Keratinocyte (primary cell): ENCODE results near the gene PIGU. TPM values are rescaled to one million over a fixed set of nuclear protein-coding genes. Genes with fewer than 3 reads are reported as not detected.

Experiments used
- DNase-seq: peaks from one replicate; pipeline ENCODE4 v3.0.0-alpha.2; 2011; ENCODE audit warnings: low read depth, missing footprints, low spot score
- FAIRE-seq: peaks from 2 replicates; lab custom pipeline; 2011; peaks lifted over from hg19 to GRCh38; lab: Jason Lieb, UNC
- H2AFZ ChIP-seq: 2 replicates; pipeline ENCODE4 v1.6.0; 2012; ENCODE audit warnings: low read length, control low read depth, inconsistent platforms; ENCODE audit not compliant: control insufficient read depth
- H3K27ac ChIP-seq: 2 replicates; pipeline ENCODE4 v1.5.1; 2011; ENCODE audit warnings: low read length; ENCODE audit not compliant: control insufficient read depth, insufficient read depth
- H3K27me3 ChIP-seq: 3 replicates; pipeline ENCODE4 v1.6.0; 2011; ENCODE audit warnings: low read length; ENCODE audit not compliant: control insufficient read depth, insufficient read depth; ENCODE audit errors: extremely low read depth
- H3K36me3 ChIP-seq, 2 experiments: 2 replicates in 1 of 2; 3 replicates in 1 of 2; pipeline ENCODE4 v1.5.1; 2011; ENCODE audit warnings: low read length in 2 of 2, mild to moderate bottlenecking in 1 of 2; ENCODE audit not compliant: control insufficient read depth in 2 of 2, insufficient read depth in 2 of 2; ENCODE audit errors: extremely low read depth in 1 of 2
- H3K4me1 ChIP-seq: 3 replicates; pipeline ENCODE4 v1.5.1; 2011; ENCODE audit warnings: low read length; ENCODE audit not compliant: control insufficient read depth, insufficient read depth; ENCODE audit errors: extremely low read depth
- H3K4me2 ChIP-seq: 3 replicates; pipeline ENCODE4 v1.6.0; 2011; ENCODE audit warnings: low read depth, low read length; ENCODE audit not compliant: control insufficient read depth, insufficient read depth; ENCODE audit errors: extremely low read depth
- H3K4me3 ChIP-seq, 3 experiments: fragments of 200-600 bp in 1 of 3; sonication (generic) in 1 of 3; 2 replicates in 2 of 3; 3 replicates in 1 of 3; pipeline ENCODE4 v1.5.1; 2011 to 2016; ENCODE audit warnings: low read length in 3 of 3, mild to moderate bottlenecking in 3 of 3, control low read depth in 2 of 3, inconsistent platforms in 1 of 3, low read depth in 1 of 3, mixed read lengths in 1 of 3, mixed run types in 1 of 3, moderate library complexity in 1 of 3; ENCODE audit not compliant: control insufficient read depth in 2 of 3, insufficient read depth in 2 of 3; ENCODE audit errors: extremely low read depth in 1 of 3
- H3K79me2 ChIP-seq: 2 replicates; pipeline ENCODE4 v1.6.0; 2012; ENCODE audit warnings: low read length; ENCODE audit not compliant: control insufficient read depth, insufficient read depth
- H3K9ac ChIP-seq: 3 replicates; pipeline ENCODE4 v1.6.0; 2011; ENCODE audit warnings: low read length; ENCODE audit not compliant: control insufficient read depth, insufficient read depth; ENCODE audit errors: extremely low read depth
- H3K9me1 ChIP-seq: 3 replicates; pipeline ENCODE4 v1.6.0; 2011; ENCODE audit warnings: low read length; ENCODE audit not compliant: control insufficient read depth, insufficient read depth; ENCODE audit errors: extremely low read depth
- H3K9me3 ChIP-seq: 2 replicates; pipeline ENCODE4 v1.5.1; 2012; ENCODE audit warnings: low read depth, low read length; ENCODE audit not compliant: control insufficient read depth
- H4K20me1 ChIP-seq: 3 replicates; pipeline ENCODE4 v1.6.0; 2011; ENCODE audit warnings: low read length; ENCODE audit not compliant: control insufficient read depth, insufficient read depth; ENCODE audit errors: extremely low read depth
- EZH2 ChIP-seq: IDR thresholded peaks from one replicate; pipeline ENCODE4 v1.6.1; 2012; ENCODE audit warnings: inconsistent platforms, mild to moderate bottlenecking, low read length, moderate library complexity
- dilution Hi-C: fragments of 300-500 bp; cut with MboI; formaldehyde crosslinking; loops from one replicate; pipeline ENCODE4 v1.7.0; 2020; ENCODE audit warnings: low sequenced_read_pairs; ENCODE audit not compliant: extremely low pct_ligation_motif_present
- polyA plus RNA-seq, 5 experiments: library from polyadenylated mRNA; depleted of rRNA in 3 of 5; stranded (reverse) in 3 of 5; stranded (forward) in 1 of 5; unstranded in 1 of 5; fragments of >200 nt; gene quantifications; 1 replicate in 1 of 5; 2 replicates in 3 of 5; 3 replicates in 1 of 5; pipeline versions ENCODE4 v1.2.1 to v1.2.3, GENCODE V29; 2011 to 2012; ENCODE audit warnings: missing spikeins in 2 of 5, low read depth in 1 of 5, low replicate concordance in 1 of 5
- TF ChIP-seq, protein P1 (sequence below), 3 experiments: IDR thresholded peaks in 1 of 3; conservative IDR thresholded peaks in 1 of 3; optimal IDR thresholded peaks in 1 of 3; 2 replicates in 2 of 3; 3 replicates in 1 of 3; pipeline versions ENCODE3 to v1.5.1; 2011; ENCODE audit warnings: low read length in 3 of 3, mild to moderate bottlenecking in 3 of 3, moderate library complexity in 2 of 3, control low read depth in 1 of 3, inconsistent platforms in 1 of 3; ENCODE audit not compliant: insufficient read depth in 2 of 3; ENCODE audit errors: extremely low read depth in 1 of 3

PIGU gene
- polyA plus RNA-seq, 1 donor (not counting 4 experiments of a cell fraction or from before 2014, with no cell fraction given) = 48.0 TPM

DNA sequence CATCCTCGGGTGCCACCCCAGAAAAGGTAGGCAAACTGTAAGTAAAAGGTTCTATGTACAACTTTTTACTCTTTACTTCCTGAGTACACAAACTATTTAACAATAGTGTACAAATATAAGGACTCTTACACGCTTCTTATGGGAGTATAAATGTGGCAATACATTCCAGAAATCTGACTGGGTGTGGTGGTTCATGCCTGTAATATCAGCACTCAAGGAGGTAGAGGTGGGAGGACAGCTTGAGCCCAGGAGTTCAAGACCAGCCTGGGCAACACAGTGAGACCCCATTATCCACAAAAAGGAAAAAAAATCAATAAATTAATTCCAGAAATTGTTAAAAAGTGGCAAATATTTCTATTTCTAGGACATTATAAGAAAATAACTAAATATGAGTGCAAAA is 48.9 kb downstream of the PIGU start:
- H3K79me2 ChIP-seq = no peaks in the 10 kb centered on the region
- no peak overlapping the region for H3K27ac ChIP-seq
- H3K4me3 ChIP-seq = no peak overlapping the region
- H3K4me1 ChIP-seq = no peaks in the 10 kb centered on the region
- no peaks in the 10 kb centered on the region for H3K9me1 ChIP-seq
- FAIRE-seq (no peak), DNase-seq (no peak)
- no peak overlapping the region for H3K9ac ChIP-seq
- no peak for TF ChIP-seq EZH2
- TF ChIP-seq, protein P1, sequence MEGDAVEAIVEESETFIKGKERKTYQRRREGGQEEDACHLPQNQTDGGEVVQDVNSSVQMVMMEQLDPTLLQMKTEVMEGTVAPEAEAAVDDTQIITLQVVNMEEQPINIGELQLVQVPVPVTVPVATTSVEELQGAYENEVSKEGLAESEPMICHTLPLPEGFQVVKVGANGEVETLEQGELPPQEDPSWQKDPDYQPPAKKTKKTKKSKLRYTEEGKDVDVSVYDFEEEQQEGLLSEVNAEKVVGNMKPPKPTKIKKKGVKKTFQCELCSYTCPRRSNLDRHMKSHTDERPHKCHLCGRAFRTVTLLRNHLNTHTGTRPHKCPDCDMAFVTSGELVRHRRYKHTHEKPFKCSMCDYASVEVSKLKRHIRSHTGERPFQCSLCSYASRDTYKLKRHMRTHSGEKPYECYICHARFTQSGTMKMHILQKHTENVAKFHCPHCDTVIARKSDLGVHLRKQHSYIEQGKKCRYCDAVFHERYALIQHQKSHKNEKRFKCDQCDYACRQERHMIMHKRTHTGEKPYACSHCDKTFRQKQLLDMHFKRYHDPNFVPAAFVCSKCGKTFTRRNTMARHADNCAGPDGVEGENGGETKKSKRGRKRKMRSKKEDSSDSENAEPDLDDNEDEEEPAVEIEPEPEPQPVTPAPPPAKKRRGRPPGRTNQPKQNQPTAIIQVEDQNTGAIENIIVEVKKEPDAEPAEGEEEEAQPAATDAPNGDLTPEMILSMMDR (optimal IDR thresholded peaks at IDR 0.05 in 1 of 3, IDR thresholded peaks at IDR 0.05 in 1 of 3, conservative IDR thresholded peaks at IDR 0.05 in 1 of 3; ENCODE audit: extremely low read depth in 1 of 3, insufficient read depth in 2 of 3, low read length in 3 of 3) = no peak
- H3K9me3 ChIP-seq = no peaks in the 10 kb centered on the region
- dilution Hi-C loops = no loop called here
- peaks cover 2 to 3% of the 10 kb centered on the region in 2 experiments for H3K36me3 ChIP-seq
- no peak overlapping the region for H2AFZ ChIP-seq
- no peaks in the 10 kb centered on the region for H4K20me1 ChIP-seq
- no peaks in the 10 kb centered on the region for H3K27me3 ChIP-seq
- no peak overlapping the region for H3K4me2 ChIP-seq

DNA sequence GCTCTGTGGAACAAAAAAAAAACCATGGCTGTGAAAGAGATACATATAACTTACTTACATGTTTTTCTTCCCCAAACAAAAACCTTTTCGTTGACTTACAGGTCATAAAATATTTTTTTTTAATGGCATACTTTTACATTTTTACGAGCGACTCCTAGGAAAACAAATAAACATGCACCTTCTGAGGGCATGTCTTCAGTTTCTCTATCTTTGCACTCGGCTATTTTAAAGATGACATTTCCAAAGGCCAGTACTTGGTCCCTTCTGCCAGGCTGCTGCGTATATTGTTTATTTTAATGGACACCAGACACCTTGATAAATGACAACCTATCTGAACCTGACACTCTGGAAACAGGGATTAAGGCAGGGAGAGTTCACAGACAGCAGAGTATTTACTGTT is 49.4 kb downstream of the PIGU start:
- no peaks in the 10 kb centered on the region for H3K4me1 ChIP-seq
- H3K9me1 ChIP-seq = no peaks in the 10 kb centered on the region
- H3K27me3 ChIP-seq = no peaks in the 10 kb centered on the region
- H3K27ac ChIP-seq = no peak overlapping the region
- no peak overlapping the region for H3K9ac ChIP-seq
- DNase-seq (no peak), FAIRE-seq (no peak)
- no peak for TF ChIP-seq EZH2
- TF ChIP-seq, protein P1 (optimal IDR thresholded peaks at IDR 0.05 in 1 of 3, IDR thresholded peaks at IDR 0.05 in 1 of 3, conservative IDR thresholded peaks at IDR 0.05 in 1 of 3; ENCODE audit: extremely low read depth in 1 of 3, insufficient read depth in 2 of 3, low read length in 3 of 3) = no peak
- H3K4me2 ChIP-seq = no peak overlapping the region
- no peak overlapping the region for H2AFZ ChIP-seq
- dilution Hi-C loops = no loop called here
- no peak overlapping the region for H3K4me3 ChIP-seq
- H3K79me2 ChIP-seq = no peaks in the 10 kb centered on the region
- H3K36me3 ChIP-seq = peaks cover 4 to 9% of the 10 kb centered on the region in 2 experiments
- H4K20me1 ChIP-seq = no peaks in the 10 kb centered on the region
- H3K9me3 ChIP-seq = no peaks in the 10 kb centered on the region
